ENCODE results near the gene KCNK13.

Gene KCNK13

GRCh38 chr14:90132821-90133570 lies 71.2 kb downstream of the KCNK13 start:
- DNase-seq (ENCODE audit: low spot score), result no peak

- DNase-seq (ENCODE audit: low spot score), result no peak
Measured at GRCh38 chr14:90136904-90137303, 75.1 kb downstream of the KCNK13 start.

DNA sequence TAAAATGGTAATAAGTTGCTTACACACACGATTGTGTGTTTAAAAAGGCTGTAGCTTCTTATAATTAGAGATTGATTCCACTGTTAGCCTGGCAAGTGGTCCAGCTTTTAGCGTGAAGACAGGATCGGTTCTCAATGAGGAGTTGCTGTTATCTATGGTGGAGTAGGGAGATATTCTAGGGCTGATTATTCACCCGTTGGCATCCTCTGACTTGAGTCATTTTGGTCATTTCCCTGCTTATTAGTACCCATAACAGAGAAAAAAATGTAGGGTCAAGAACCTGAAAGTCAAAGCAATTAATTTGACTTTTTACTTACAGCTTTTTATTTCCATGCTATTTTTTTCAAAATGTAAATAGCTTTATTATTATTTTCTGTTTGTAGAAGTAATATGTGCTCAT lies 76.0 kb downstream of the KCNK13 start:
- DNase-seq (ENCODE audit: low spot score), result no peak

GRCh38 chr14:90139199-90139598 lies 77.4 kb downstream of the KCNK13 start:
- no peak for DNase-seq (ENCODE audit: low spot score)

- no peak for DNase-seq (ENCODE audit: low spot score)
Measured at GRCh38 chr14:90140298-90140955, 78.6 kb downstream of the KCNK13 start.

GRCh38 chr14:90140956-90141316 lies 79.1 kb downstream of the KCNK13 start:
- no peak for DNase-seq (ENCODE audit: low spot score)

DNA sequence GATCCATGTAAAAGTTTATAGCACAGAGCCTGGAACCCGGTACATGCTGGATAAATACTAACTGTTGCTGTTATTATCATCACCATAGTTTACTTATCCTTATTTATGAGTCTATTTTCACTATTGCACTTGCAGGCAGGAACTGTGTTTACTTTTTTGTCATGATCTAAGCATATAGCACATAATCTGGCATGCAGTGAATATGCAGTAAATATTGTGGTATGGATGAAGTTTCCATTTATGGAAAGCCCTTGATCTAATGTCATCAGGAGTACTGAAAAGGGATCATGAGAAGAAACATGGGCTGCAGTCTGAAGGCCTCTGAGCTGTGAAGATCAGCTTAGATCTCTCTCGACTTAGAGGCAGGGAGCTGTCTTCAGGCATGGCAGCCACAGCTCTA lies 91.6 kb downstream of the KCNK13 start:
- DNase-seq (ENCODE audit: low spot score), result no peak

DNA sequence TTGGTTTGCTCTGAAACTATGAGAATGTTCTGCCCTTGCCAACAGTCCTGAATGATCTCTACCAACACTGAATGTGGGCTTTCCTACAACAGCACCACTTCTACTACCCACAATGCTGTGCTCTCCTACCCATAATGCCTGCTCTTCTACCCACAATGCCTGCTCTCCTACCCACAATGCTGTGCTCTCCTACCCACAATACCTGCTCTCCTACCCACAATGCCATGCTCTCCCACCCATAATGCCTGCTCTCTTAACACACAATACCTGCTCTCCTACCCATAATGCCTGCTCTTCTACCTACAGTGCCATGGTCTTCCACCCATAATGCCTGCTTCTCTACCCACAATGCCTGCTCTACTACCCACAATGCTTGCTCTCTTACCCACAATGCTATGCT lies 92.3 kb downstream of the KCNK13 start:
- DNase-seq (ENCODE audit: low spot score), result no peak

GRCh38 chr14:90159146-90159545 lies 97.4 kb downstream of the KCNK13 start:
- DNase-seq (ENCODE audit: low spot score), result no peak

GRCh38 chr14:90159688-90160087 lies 97.9 kb downstream of the KCNK13 start:
- DNase-seq (ENCODE audit: low spot score), result no peak

DNA sequence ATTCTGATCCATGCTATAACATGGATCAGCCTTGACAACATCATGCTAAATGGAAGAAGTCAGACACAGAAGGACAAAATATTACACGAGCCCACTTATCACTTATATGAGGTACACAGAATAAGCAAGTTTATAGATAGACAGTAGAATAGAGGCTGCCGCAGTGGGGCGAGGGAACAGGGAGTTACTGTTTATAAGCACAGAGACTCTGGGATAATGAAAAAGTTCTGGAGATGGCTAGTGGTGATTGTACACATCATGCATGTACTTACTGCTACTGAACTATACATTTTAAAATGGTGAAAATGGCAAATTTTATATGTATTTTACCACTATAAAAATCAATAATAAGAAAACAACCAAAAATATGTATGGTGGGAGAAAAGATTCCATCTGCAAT lies 99.3 kb downstream of the KCNK13 start:
- no peak for DNase-seq (ENCODE audit: low spot score)

DNA sequence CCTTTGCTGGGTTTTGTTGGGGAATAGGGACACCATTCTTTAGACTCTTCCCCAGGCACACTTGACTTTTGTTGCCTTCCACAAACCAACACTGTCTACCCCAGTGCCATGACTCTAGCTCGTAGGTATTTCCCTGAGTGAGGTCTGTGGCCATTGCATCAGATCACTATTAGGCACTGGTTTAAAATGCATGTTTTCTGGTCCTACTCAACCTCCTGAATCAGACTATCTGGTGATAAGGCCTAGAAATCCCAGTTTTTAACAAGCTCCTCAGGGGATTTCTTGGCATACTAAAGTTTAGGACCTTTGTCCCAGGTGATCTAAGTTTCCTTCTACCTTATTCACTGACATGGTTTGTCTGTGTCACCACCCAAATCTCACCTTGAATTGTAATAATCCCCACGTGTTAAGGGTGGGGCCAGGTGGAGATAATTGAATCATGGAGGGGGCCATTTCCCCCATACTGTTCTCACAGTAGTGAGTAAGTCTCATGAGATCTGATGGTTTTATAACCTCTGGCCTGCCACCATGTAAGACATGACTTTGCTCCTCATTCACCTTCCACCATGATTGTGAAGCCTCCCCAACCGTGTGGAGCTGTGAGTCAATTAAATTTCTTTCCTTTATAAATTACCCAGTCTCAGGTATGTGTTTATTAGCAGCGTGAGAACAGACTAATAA lies 106.8 kb downstream of the KCNK13 start:
- no peak for DNase-seq (ENCODE audit: low spot score)

DNA sequence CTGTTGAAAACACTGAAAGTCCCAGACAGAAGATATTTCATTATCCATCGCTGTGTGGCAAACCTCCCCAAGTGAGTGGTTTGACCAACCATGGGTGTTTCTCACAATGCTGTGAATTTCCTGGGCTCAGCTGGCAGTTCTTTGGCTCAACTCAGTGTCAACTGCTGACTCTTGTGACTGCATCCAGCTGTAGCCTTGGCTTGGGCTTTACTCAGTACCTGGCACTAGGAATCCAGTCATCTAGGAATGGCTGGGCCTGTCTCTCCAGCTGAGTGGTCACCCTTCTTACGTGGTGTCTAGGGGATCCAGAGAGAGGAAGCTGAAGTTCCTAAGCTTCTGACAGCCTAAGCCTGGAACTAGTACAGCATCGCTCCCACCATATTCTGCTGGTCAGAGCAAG lies 113.8 kb downstream of the KCNK13 start:
- no peak for DNase-seq (ENCODE audit: low spot score)

- no peak for DNase-seq (ENCODE audit: low spot score)
Measured at GRCh38 chr14:90177539-90178189, 115.9 kb downstream of the KCNK13 start.

DNA sequence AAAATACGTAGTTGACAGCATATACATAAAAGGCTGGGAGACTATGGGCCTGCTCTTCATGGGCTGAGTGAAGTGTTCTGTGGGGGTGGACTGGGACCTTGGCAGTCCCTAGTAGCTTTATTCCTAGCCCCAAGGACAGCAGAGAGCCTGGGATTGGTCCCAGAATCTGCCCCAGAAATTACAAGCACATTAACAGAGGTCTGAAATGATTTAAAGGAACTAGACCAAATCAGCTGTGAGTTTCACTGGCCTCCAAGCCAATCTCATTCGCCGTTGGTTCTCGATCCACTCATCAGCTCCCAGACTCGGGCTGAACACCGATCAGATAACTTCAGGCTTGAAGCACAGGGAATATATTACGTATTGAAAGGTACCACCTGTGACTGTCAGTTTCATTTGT lies 117.6 kb downstream of the KCNK13 start:
- no peak for DNase-seq (ENCODE audit: low spot score)

GRCh38 chr14:90179809-90180779 lies 118.3 kb downstream of the KCNK13 start:
- DNase-seq (ENCODE audit: low spot score), result no peak

GRCh38 chr14:90184094-90184493 lies 122.3 kb downstream of the KCNK13 start:
- no peak for DNase-seq (ENCODE audit: low spot score)

GRCh38 chr14:90184571-90185266 lies 122.9 kb downstream of the KCNK13 start:
- no peak for DNase-seq (ENCODE audit: low spot score)

- DNase-seq (ENCODE audit: low spot score), result no peak
Measured at GRCh38 chr14:90188588-90188987, 126.8 kb downstream of the KCNK13 start.

DNA sequence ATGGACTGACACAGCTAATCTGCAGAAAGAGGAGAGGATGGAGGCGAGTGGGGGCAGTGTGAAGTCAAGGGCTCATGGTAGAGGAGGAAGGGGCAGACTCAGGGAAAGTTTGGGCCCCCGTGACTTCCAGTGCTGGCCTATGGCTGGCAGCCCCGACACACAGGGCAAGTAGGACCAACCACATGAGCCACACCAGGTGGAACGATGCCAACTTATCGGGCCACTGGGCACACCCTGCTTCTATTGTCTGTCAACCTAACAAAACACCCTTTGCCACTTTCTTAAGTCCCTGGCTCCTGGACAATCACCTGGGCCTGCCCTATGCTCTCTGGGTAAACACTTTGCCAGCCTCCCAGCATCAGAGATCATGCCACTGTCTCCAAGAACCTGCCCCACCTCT lies 129.4 kb downstream of the KCNK13 start:
- DNase-seq (ENCODE audit: low spot score), result no peak

- no peak for DNase-seq (ENCODE audit: low spot score)
Measured at GRCh38 chr14:90191585-90191984, 129.8 kb downstream of the KCNK13 start.

Data from activated CD4-positive, alpha-beta T cell treated with anti-CD3 and anti-CD28 coated beads, Interleukin-2, Interleukin-4, amounts not matched to agents 100 ng/mL and 50 ng/mL, durations not matched to agents 16 hours and 8 hours (primary cell).